Thoracic aorta (tissue), 2 donors: Measurements from ENCODE around the gene SAPCD1. TPM values are rescaled to one million over a fixed set of nuclear protein-coding genes. Genes with fewer than 3 reads are reported as not detected.

Source experiments
- ATAC-seq: fragments of 150-250 bp; one replicate; pipeline ENCODE4 v1.8.0; 2017; ENCODE audit warnings: low read depth; ENCODE audit not compliant: insufficient number of reproducible peaks, low FRiP score
- DNase-seq: peaks from one replicate; pipeline ENCODE4 v3.0.0-alpha.2; 2020; ENCODE audit warnings: low spot score
- H3K27ac ChIP-seq, 2 donors: fragments of 200-600 bp; sonication (generic); 1 replicate in 1 of 2; 2 replicates in 1 of 2; pipeline ENCODE4 v1.5.1; 2016; ENCODE audit warnings: mild to moderate bottlenecking in 2 of 2, moderate library complexity in 2 of 2
- H3K27me3 ChIP-seq: fragments of 200-600 bp; sonication (generic); replicated peaks from 2 replicates; pipeline ENCODE4 v1.6.0; 2016; ENCODE audit warnings: mild to moderate bottlenecking; ENCODE audit not compliant: insufficient read depth
- H3K36me3 ChIP-seq: fragments of 200-600 bp; sonication (generic); one replicate; pipeline ENCODE4 v1.5.1; 2016
- H3K4me1 ChIP-seq, 2 donors: fragments of 200-600 bp; sonication (generic); 1 replicate in 1 of 2; 2 replicates in 1 of 2; pipeline versions ENCODE4 v1.5.1 to v1.6.0; 2016; ENCODE audit warnings: low read depth in 2 of 2, mild to moderate bottlenecking in 1 of 2; ENCODE audit not compliant: control insufficient read depth in 1 of 2
- H3K4me3 ChIP-seq: fragments of 200-600 bp; sonication (generic); 2 replicates; pipeline ENCODE4 v1.5.1; 2016; ENCODE audit warnings: mild to moderate bottlenecking
- H3K9me3 ChIP-seq: fragments of 200-600 bp; sonication (generic); 2 replicates; pipeline ENCODE4 v1.5.1; 2016
- CTCF ChIP-seq: fragments of 200-600 bp; sonication (generic); IDR thresholded peaks from one replicate; pipeline ENCODE4 v1.5.1; 2019; ENCODE audit warnings: antibody characterized with exemption
- total RNA-seq, 2 donors: library from RNA; depleted of rRNA; stranded (reverse); fragments of >200 nt; gene quantifications; one replicate each; pipeline versions ENCODE4 v1.1.0 to v1.2.3, GENCODE V29; 2016

Gene SAPCD1
- total RNA-seq, 2 donors from 2014 or later = 13.3 TPM; not detected in 1

GRCh38 chr6:31776485-31776988 is 14.1 kb downstream of the SAPCD1 start:
- DNase-seq (no peak), ATAC-seq (no peak)
- H3K36me3 ChIP-seq = peaks cover 17% of the 10 kb centered on the region
- H3K4me3 ChIP-seq = peak overlapping the region; percentile 46
- no peak for TF ChIP-seq CTCF
- no peaks in the 10 kb centered on the region for H3K27me3 ChIP-seq
- H3K4me1 ChIP-seq = peaks cover 6 to 9% of the 10 kb centered on the region in 2 donors
- H3K27ac ChIP-seq = no peak overlapping the region
- no peaks in the 10 kb centered on the region for H3K9me3 ChIP-seq

GRCh38 chr6:31776989-31777666 is 14.7 kb downstream of the SAPCD1 start, which contains the start of gene VWA7:
Gene VWA7, minus strand, starts transcription at chr6:31777328. Its CDS starts 549 bp downstream, at chr6:31776779.
- Histone ChIP-seq H3K27ac (no peak within 1 kb of the TSS), H3K36me3 (peaks cover 20% of the 10 kb centered on the region), H3K4me1 (peaks cover 6 to 9% of the 10 kb centered on the region in 2 donors), H3K27me3 (no peaks in the 10 kb centered on the region), H3K4me3 (peak within 1 kb of the TSS; percentile 46), H3K9me3 (no peaks in the 10 kb centered on the region)
- no peak for TF ChIP-seq CTCF
- DNase-seq (peak; percentile 44), ATAC-seq (no peak)

- DNase-seq = no peak
- no peak for ATAC-seq
- peaks cover 6 to 9% of the 10 kb centered on the region in 2 donors for H3K4me1 ChIP-seq
- H3K27ac ChIP-seq = no peak overlapping the region
- H3K4me3 ChIP-seq = no peak overlapping the region
- H3K27me3 ChIP-seq = no peaks in the 10 kb centered on the region
- no peaks in the 10 kb centered on the region for H3K9me3 ChIP-seq
- no peak for TF ChIP-seq CTCF
- peaks cover 23% of the 10 kb centered on the region for H3K36me3 ChIP-seq
These were observed 15.2 kb downstream of the SAPCD1 start for GRCh38 chr6:31777667-31778050.

- Histone ChIP-seq H3K27me3 (no peaks in the 10 kb centered on the region), H3K4me3 (no peak overlapping the region), H3K27ac (no peak overlapping the region), H3K4me1 (peaks cover 6 to 9% of the 10 kb centered on the region in 2 donors), H3K36me3 (peaks cover 28% of the 10 kb centered on the region), H3K9me3 (no peaks in the 10 kb centered on the region)
- DNase-seq (no peak), ATAC-seq (no peak)
- no peak for TF ChIP-seq CTCF
These were observed 15.7 kb downstream of the SAPCD1 start for GRCh38 chr6:31778193-31778592.

- DNase-seq (no peak), ATAC-seq (no peak)
- H3K4me3 ChIP-seq = no peak overlapping the region
- TF ChIP-seq CTCF = no peak
- H3K27me3 ChIP-seq = no peaks in the 10 kb centered on the region
- H3K36me3 ChIP-seq = peaks cover 36% of the 10 kb centered on the region
- no peaks in the 10 kb centered on the region for H3K9me3 ChIP-seq
- H3K4me1 ChIP-seq = peaks cover 6 to 9% of the 10 kb centered on the region in 2 donors
- no peak overlapping the region for H3K27ac ChIP-seq
These were observed 16.8 kb downstream of the SAPCD1 start for GRCh38 chr6:31778999-31779885.
